ENCODE measurements around the gene FLT3LG.

DNA sequence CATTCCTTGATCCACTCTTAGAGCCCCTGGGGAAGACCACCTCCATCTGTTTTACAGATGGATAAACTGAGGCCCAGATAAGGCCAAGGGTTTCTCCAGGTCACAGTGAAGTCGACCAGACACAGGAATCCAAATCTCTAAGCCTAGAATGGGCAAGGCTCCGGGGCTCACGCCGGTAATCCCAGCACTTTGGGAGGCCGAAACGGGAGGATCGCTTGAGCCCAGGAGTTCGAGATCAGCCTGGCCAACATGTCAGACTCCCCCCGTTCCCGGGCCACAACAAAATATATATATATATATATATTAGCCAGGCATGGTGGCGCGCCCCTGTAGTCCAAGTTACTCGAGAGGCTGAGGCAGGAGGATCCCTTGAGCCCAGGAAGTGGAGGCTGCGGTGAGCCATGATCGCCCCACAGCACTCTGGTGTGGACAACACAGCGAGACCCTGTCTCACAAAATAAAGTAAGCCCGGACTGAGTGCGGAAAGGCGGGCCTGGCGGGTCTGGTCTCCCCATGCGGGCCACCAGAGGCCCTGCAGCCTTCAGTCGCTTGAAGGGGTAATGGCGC is 12.8 kb downstream of the FLT3LG start:
- no peak for TF ChIP-seq POLR2AphosphoS5 (IDR thresholded peaks at IDR 0.05; ENCODE audit: low read depth, low read length)
- TF ChIP-seq, protein P1, sequence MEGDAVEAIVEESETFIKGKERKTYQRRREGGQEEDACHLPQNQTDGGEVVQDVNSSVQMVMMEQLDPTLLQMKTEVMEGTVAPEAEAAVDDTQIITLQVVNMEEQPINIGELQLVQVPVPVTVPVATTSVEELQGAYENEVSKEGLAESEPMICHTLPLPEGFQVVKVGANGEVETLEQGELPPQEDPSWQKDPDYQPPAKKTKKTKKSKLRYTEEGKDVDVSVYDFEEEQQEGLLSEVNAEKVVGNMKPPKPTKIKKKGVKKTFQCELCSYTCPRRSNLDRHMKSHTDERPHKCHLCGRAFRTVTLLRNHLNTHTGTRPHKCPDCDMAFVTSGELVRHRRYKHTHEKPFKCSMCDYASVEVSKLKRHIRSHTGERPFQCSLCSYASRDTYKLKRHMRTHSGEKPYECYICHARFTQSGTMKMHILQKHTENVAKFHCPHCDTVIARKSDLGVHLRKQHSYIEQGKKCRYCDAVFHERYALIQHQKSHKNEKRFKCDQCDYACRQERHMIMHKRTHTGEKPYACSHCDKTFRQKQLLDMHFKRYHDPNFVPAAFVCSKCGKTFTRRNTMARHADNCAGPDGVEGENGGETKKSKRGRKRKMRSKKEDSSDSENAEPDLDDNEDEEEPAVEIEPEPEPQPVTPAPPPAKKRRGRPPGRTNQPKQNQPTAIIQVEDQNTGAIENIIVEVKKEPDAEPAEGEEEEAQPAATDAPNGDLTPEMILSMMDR (IDR thresholded peaks at IDR 0.05), result no peak
- TF ChIP-seq, protein P2, sequence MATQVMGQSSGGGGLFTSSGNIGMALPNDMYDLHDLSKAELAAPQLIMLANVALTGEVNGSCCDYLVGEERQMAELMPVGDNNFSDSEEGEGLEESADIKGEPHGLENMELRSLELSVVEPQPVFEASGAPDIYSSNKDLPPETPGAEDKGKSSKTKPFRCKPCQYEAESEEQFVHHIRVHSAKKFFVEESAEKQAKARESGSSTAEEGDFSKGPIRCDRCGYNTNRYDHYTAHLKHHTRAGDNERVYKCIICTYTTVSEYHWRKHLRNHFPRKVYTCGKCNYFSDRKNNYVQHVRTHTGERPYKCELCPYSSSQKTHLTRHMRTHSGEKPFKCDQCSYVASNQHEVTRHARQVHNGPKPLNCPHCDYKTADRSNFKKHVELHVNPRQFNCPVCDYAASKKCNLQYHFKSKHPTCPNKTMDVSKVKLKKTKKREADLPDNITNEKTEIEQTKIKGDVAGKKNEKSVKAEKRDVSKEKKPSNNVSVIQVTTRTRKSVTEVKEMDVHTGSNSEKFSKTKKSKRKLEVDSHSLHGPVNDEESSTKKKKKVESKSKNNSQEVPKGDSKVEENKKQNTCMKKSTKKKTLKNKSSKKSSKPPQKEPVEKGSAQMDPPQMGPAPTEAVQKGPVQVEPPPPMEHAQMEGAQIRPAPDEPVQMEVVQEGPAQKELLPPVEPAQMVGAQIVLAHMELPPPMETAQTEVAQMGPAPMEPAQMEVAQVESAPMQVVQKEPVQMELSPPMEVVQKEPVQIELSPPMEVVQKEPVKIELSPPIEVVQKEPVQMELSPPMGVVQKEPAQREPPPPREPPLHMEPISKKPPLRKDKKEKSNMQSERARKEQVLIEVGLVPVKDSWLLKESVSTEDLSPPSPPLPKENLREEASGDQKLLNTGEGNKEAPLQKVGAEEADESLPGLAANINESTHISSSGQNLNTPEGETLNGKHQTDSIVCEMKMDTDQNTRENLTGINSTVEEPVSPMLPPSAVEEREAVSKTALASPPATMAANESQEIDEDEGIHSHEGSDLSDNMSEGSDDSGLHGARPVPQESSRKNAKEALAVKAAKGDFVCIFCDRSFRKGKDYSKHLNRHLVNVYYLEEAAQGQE (IDR thresholded peaks at IDR 0.05; ENCODE audit: insufficient read depth in 1 of 2, low read depth in 2 of 2, low read length in 1 of 2), result no peak
